ENCODE measurements around the gene CASK. TPM values are rescaled to one million over a fixed set of nuclear protein-coding genes. Genes with fewer than 3 reads are reported as not detected.
A peak's percentile ranks its signal among the peaks of the same experiment; 100 is the strongest.

Gene CASK
- total RNA-seq, 6 experiments from 2014 or later = 17.8 to 23.8 (median 20.4) TPM

DNA sequence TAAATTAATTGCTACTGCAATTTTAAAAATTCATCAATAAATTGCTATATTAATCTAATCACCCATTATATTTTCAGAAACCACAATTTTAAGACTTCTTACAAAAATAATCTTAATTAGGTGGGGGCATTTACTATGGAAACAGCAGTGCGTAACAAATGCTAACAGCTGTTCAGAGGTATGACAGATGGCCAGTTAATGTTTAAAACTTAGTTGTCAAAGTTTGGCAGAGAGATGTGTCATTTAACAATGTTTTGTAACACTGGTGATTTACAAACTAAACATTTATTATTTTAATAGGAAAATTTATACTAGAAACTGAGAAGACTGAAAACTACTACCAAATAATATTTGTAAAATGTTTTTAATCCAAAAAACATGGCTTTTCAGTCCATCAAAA, 319.8 kb downstream of the CASK start:
- Histone ChIP-seq H3K27me3 (no peaks in the 10 kb centered on the region), H3K4me3 (no peak overlapping the region), H3K27ac (no peak overlapping the region), H3K9me3 (no peaks in the 10 kb centered on the region), H3K4me1 (peaks cover 0 to 9% (median 0%) of the 10 kb centered on the region in 4 donors), H3K36me3 (no peaks in the 10 kb centered on the region)
- TF ChIP-seq, protein P1, sequence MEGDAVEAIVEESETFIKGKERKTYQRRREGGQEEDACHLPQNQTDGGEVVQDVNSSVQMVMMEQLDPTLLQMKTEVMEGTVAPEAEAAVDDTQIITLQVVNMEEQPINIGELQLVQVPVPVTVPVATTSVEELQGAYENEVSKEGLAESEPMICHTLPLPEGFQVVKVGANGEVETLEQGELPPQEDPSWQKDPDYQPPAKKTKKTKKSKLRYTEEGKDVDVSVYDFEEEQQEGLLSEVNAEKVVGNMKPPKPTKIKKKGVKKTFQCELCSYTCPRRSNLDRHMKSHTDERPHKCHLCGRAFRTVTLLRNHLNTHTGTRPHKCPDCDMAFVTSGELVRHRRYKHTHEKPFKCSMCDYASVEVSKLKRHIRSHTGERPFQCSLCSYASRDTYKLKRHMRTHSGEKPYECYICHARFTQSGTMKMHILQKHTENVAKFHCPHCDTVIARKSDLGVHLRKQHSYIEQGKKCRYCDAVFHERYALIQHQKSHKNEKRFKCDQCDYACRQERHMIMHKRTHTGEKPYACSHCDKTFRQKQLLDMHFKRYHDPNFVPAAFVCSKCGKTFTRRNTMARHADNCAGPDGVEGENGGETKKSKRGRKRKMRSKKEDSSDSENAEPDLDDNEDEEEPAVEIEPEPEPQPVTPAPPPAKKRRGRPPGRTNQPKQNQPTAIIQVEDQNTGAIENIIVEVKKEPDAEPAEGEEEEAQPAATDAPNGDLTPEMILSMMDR (IDR thresholded peaks at IDR 0.05) = no peak
- TF ChIP-seq POLR2A (IDR thresholded peaks at IDR 0.05) = no peak
- peak in 1 of 4 donors; percentile 46 for ATAC-seq
- 45% methylated on average over 1 of the region's 1 CpG for WGBS (ENCODE audit: insufficient coverage, low coverage, low lambda C conversion rate, missing lambda C conversion rate)
- intact Hi-C loops (cut with DNase I) = no loop called here
- DNase-seq = no peak

DNA sequence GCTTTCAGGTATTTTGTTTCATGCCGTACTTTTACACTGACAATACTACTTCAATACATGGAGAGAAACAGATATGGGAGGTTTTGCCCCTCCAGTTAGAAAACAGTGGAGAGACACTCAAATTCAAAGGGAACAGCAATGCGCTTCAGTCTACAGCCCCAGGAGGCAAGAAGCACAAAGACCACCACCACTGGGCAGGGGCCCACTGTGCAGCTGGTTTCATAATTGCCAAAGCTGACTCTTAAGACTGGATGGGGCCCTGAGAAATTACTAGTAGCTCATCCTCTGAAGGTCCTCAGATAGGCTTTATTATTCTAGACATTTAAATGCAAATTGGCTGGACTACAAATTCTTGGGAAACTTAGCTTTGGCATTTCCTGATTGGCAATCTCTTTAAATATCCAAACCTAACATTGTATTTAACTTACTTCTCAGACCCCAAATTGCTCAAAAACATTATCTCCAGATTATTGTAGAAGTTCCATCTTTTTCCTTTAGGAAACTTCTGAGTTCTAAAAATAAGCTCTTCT, 320.5 kb downstream of the CASK start:
- Histone ChIP-seq H3K4me3 (no peak overlapping the region), H3K27ac (no peak overlapping the region), H3K27me3 (no peaks in the 10 kb centered on the region), H3K36me3 (no peaks in the 10 kb centered on the region), H3K9me3 (no peaks in the 10 kb centered on the region), H3K4me1 (peaks cover 0 to 9% (median 0%) of the 10 kb centered on the region in 4 donors)
- ATAC-seq (no peak), DNase-seq (no peak)
- 69% methylated on average over 2 of the region's 2 CpGs for WGBS (ENCODE audit: insufficient coverage, low coverage, low lambda C conversion rate, missing lambda C conversion rate)
- intact Hi-C loops (cut with DNase I) = no loop called here
- TF ChIP-seq, protein P1 (IDR thresholded peaks at IDR 0.05) = no peak
- TF ChIP-seq POLR2A (IDR thresholded peaks at IDR 0.05) = no peak

DNA sequence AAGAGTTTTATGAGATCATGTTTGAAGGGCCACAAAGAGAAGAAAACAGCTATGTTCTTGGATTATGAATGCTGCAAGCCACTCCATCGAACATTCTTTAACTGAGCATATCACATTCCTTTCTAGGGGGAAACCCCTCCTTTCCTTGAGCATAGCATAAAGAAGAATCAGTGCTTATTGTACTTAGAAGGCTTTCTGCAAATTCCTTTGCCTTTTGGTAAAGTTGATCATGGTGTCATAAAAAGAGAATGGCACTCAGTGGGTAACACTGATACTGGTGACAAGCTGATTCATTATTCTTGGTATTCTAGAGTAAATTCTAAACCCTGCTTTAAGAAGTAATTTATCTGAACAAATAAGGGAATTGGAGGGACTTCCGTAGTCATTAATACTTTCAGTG, 323.1 kb downstream of the CASK start:
- intact Hi-C loops (cut with DNase I) = no loop called here
- DNase-seq (no peak), ATAC-seq (no peak)
- Histone ChIP-seq H3K4me1 (peaks cover 0 to 5% (median 0%) of the 10 kb centered on the region in 4 donors), H3K36me3 (no peaks in the 10 kb centered on the region), H3K9me3 (no peaks in the 10 kb centered on the region), H3K27ac (no peak overlapping the region), H3K4me3 (no peak overlapping the region), H3K27me3 (no peaks in the 10 kb centered on the region)
- WGBS (ENCODE audit: insufficient coverage, low coverage, low lambda C conversion rate, missing lambda C conversion rate) = 45% methylated on average over 2 of the region's 2 CpGs
- TF ChIP-seq, protein P1 (IDR thresholded peaks at IDR 0.05) = no peak
- TF ChIP-seq POLR2A (IDR thresholded peaks at IDR 0.05) = no peak

DNA sequence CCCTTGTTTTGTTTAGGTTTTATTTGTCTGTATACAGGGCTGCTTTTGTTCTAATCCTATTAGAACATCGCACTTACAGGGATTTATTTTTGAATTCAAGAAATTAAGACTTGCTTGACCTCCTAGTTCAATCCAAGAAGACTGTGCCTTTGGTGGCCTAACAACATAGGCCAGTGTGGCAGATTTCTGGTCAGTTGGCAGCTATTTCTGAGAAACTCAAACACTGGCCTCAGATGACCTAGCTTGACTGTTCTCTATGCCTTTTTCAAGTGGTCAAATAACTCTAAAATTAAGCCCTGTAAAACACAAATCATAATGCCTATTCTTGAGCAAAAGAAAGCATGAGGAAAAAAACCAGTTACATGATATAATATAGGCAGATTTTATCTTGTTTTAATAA, 323.8 kb downstream of the CASK start:
- H3K9me3 ChIP-seq = no peaks in the 10 kb centered on the region
- no peaks in the 10 kb centered on the region for H3K27me3 ChIP-seq
- intact Hi-C loops (cut with DNase I) = no loop called here
- 60% methylated on average over 1 of the region's 1 CpG for WGBS (ENCODE audit: insufficient coverage, low coverage, low lambda C conversion rate, missing lambda C conversion rate)
- no peaks in the 10 kb centered on the region for H3K36me3 ChIP-seq
- ATAC-seq = peak in 3 of 4 donors; percentile 33 to 59 (median 54)
- TF ChIP-seq, protein P1 (IDR thresholded peaks at IDR 0.05) = no peak
- no peak for TF ChIP-seq POLR2A (IDR thresholded peaks at IDR 0.05)
- no peak overlapping the region for H3K27ac ChIP-seq
- no peak overlapping the region for H3K4me3 ChIP-seq
- peaks cover 0 to 5% (median 0%) of the 10 kb centered on the region in 4 donors for H3K4me1 ChIP-seq
- DNase-seq = no peak

DNA sequence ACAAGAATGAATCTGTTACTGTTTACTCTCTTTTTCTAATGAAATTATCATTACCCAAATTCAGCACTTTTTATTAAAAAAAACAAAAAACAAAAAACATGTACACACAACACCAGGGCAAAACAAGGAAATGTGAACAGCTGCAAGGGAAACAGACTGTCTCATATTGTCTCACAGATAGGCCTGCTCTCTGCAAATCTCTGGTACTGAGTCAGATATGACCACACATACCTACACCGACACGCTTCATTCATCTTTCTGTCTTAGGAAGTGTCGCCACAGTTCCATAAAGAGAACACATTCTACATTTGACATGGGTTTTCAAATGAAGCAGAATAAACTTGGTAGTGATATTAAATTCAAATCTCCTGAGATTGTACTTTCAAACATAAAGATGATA, 326.8 kb downstream of the CASK start:
- Histone ChIP-seq H3K27ac (no peak overlapping the region), H3K36me3 (no peaks in the 10 kb centered on the region), H3K4me3 (no peak overlapping the region), H3K9me3 (no peaks in the 10 kb centered on the region), H3K4me1 (no peaks in the 10 kb centered on the region), H3K27me3 (no peaks in the 10 kb centered on the region)
- DNase-seq (no peak), ATAC-seq (no peak)
- intact Hi-C loops (cut with DNase I) = no loop called here
- WGBS (ENCODE audit: insufficient coverage, low coverage, low lambda C conversion rate, missing lambda C conversion rate) = 76% methylated on average over 3 of the region's 3 CpGs
- TF ChIP-seq, protein P1 (IDR thresholded peaks at IDR 0.05) = no peak
- TF ChIP-seq POLR2A (IDR thresholded peaks at IDR 0.05) = no peak

Data from right lobe of liver (tissue), 6 donors.